Stimulated activated naive CD8-positive, alpha-beta T cell treated with anti-CD3 and anti-CD28 coated beads, Interleukin-15, Interleukin-2, amounts not matched to agents 100 U/mL and 50 U/mL, for 24 hours (primary cell): Measurements from ENCODE around the gene C10orf88.
A peak's percentile ranks its signal among the peaks of the same experiment; 100 is the strongest.
"Not testable (repeated sequence)": the region's sequence is repeated elsewhere in the genome, so short reads cannot be mapped to it uniquely, and the experiment has no call there.

Source experiments
- ATAC-seq: fragments of 150-1000 bp; cut with Tn5 transposase; one replicate; pipeline ENCODE4 v1.10.0; 2021
- DNase-seq: peaks from one replicate; pipeline ENCODE4 v3.0.0; 2021

The C10orf88 gene

GRCh38 chr10:122962405-122962804 lies 8.4 kb upstream of the C10orf88 start:
- ATAC-seq (no peak), DNase-seq (no peak)

GRCh38 chr10:122957474-122957873 lies 3.4 kb upstream of the C10orf88 start:
- ATAC-seq (no peak), DNase-seq (no peak)

- DNase-seq (no peak), ATAC-seq (no peak)
Observed at GRCh38 chr10:122955892-122956291, 1.9 kb upstream of the C10orf88 start.

GRCh38 chr10:122954731-122955050 lies 664 bp upstream of the C10orf88 start:
- DNase-seq (no peak), ATAC-seq (no peak)

- ATAC-seq (no peak), DNase-seq (no peak)
Observed at GRCh38 chr10:122949296-122949695, 4.7 kb downstream of the C10orf88 start.

GRCh38 chr10:122939856-122940543 lies 14.0 kb downstream of the C10orf88 start:
- no peak for ATAC-seq
- no peak for DNase-seq

GRCh38 chr10:122939133-122939855 lies 14.7 kb downstream of the C10orf88 start:
- ATAC-seq: no peak

GRCh38 chr10:122931088-122931906 lies 22.7 kb downstream of the C10orf88 start:
- DNase-seq: no peak
- no peak for ATAC-seq

More at GRCh38 chr10:122939133-122939855, 14.7 kb downstream of the C10orf88 start:
- DNase-seq: no peak

- ATAC-seq: no peak
Observed at GRCh38 chr10:122930140-122930539, 23.9 kb downstream of the C10orf88 start.

GRCh38 chr10:122915700-122916099 lies 38.3 kb downstream of the C10orf88 start:
- DNase-seq: no peak
- ATAC-seq: no peak

More at GRCh38 chr10:122930140-122930539, 23.9 kb downstream of the C10orf88 start:
- no peak for DNase-seq

- peak; percentile 64 for DNase-seq
- peak; percentile 76 for ATAC-seq
Observed at GRCh38 chr10:122911889-122912484, 42.0 kb downstream of the C10orf88 start.

- ATAC-seq: no peak
- no peak for DNase-seq
Observed at GRCh38 chr10:122910310-122910709, 43.7 kb downstream of the C10orf88 start, which contains the start of gene FAM24A. Gene FAM24A, plus strand, starts transcription at chr10:122910610. Its CDS starts 1,025 bp downstream, at chr10:122911635.

GRCh38 chr10:122903861-122904260 lies 50.2 kb downstream of the C10orf88 start:
- not testable (repeated sequence) for DNase-seq, ATAC-seq

- no peak for DNase-seq
- ATAC-seq: no peak
Observed at GRCh38 chr10:122894261-122894944, 59.6 kb downstream of the C10orf88 start.

GRCh38 chr10:122884166-122884565 lies 69.9 kb downstream of the C10orf88 start:
- no peak for ATAC-seq
- no peak for DNase-seq

GRCh38 chr10:122882766-122883165 lies 71.3 kb downstream of the C10orf88 start:
- DNase-seq (no peak), ATAC-seq (peak; percentile 36)
